MCF 10A (cell line): ENCODE data around the gene NUP88. TPM values are rescaled to one million over a fixed set of nuclear protein-coding genes. Genes with fewer than 3 reads are reported as not detected.
A peak's percentile ranks its signal among the peaks of the same experiment; 100 is the strongest.

Experiments used
- BruUV-seq: library from RNA; stranded (reverse); fragments of 400-500 nt; replicated peaks from 2 replicates; lab custom pipeline; 2021; lab: Mats Ljungman, UMichigan
- CTCF ChIA-PET: fragments of 300-600 bp; sonication (Branson Sonifier 250); formaldehyde crosslinking; extraction: SDS; loops from one replicate; lab custom pipeline; 2021; ENCODE audit warnings: antibody characterized with exemption, inconsistent platforms; lab: Yijun Ruan, JAX
- POLR2A ChIA-PET: fragments of 300-600, 350-650 bp; sonication (Branson Sonifier 250); formaldehyde crosslinking; extraction: SDS; loops from one replicate; lab custom pipeline; 2020; ENCODE audit warnings: antibody characterized with exemption, inconsistent platforms; lab: Yijun Ruan, JAX
- DNase-seq: peaks from one replicate; pipeline ENCODE4 v3.0.0-alpha.2; 2018; ENCODE audit not compliant: unreplicated experiment
- H3K27ac Mint-ChIP-seq: one replicate; pipeline ENCODE4 v1.8.0; 2022; ENCODE audit warnings: mild to moderate bottlenecking, low read depth, mixed read lengths; ENCODE audit not compliant: unreplicated experiment
- H3K27me3 Mint-ChIP-seq: one replicate; pipeline ENCODE4 v1.8.0; 2022; ENCODE audit warnings: mixed read lengths; ENCODE audit not compliant: insufficient read depth, unreplicated experiment
- H3K36me3 Mint-ChIP-seq: one replicate; pipeline ENCODE4 v1.8.0; 2022; ENCODE audit warnings: mild to moderate bottlenecking, moderate library complexity, mixed read lengths; ENCODE audit not compliant: insufficient read depth, unreplicated experiment
- H3K4me1 Mint-ChIP-seq: one replicate; pipeline ENCODE4 v1.8.0; 2022; ENCODE audit warnings: mixed read lengths; ENCODE audit not compliant: insufficient read depth, unreplicated experiment
- H3K4me3 Mint-ChIP-seq: one replicate; pipeline ENCODE4 v1.8.0; 2022; ENCODE audit warnings: mild to moderate bottlenecking, moderate library complexity, mixed read lengths; ENCODE audit not compliant: unreplicated experiment
- H3K9me3 Mint-ChIP-seq: one replicate; pipeline ENCODE4 v1.8.0; 2022; ENCODE audit warnings: mixed read lengths; ENCODE audit not compliant: unreplicated experiment
- CTCF ChIP-seq: fragments of 200-600 bp; IDR thresholded peaks from one replicate; pipeline ENCODE4 v1.8.0; 2022; ENCODE audit warnings: antibody characterized with exemption, mild to moderate bottlenecking; ENCODE audit not compliant: unreplicated experiment
- intact Hi-C: fragments of 100-400 bp; cut with micrococcal nuclease; formaldehyde crosslinking; loops from 2 replicates; pipeline ENCODE4 v1.14.1; 2022
- total RNA-seq: library from RNA; stranded (reverse); gene quantifications from 2 replicates; pipeline ENCODE4 v1.2.3, GENCODE V29; 2022

NUP88 gene
- total RNA-seq, 1 experiment from 2014 or later: 89.2 TPM

- no TSS peak for BruUV-seq
- Mint-ChIP-seq H3K9me3 (no peaks in the 10 kb centered on the region), H3K4me3 (no peak overlapping the region), H3K27me3 (no peaks in the 10 kb centered on the region), H3K36me3 (peaks cover 31% of the 10 kb centered on the region), H3K4me1 (peaks cover 21% of the 10 kb centered on the region), H3K27ac (peak overlapping the region; percentile 71)
- intact Hi-C loops: no loop called here
- no peak for TF ChIP-seq CTCF
- ChIA-PET CTCF (interaction anchor here (1.0 kb wide), 1 partner anchor 34 kb away, joined by 3 read pairs; no protein-coding TSS in a partner anchor), POLR2A (no interaction called here)
- no peak for DNase-seq
Measured at GRCh38 chr17:5410594-5411272, 8.7 kb downstream of the NUP88 start.

GRCh38 chr17:5408186-5408585, 11.3 kb downstream of the NUP88 start:
- TF ChIP-seq CTCF: no peak
- Mint-ChIP-seq H3K27me3 (no peaks in the 10 kb centered on the region), H3K36me3 (peaks cover 14% of the 10 kb centered on the region), H3K4me1 (peaks cover 12% of the 10 kb centered on the region), H3K4me3 (no peak overlapping the region), H3K9me3 (no peaks in the 10 kb centered on the region), H3K27ac (no peak overlapping the region)
- DNase-seq: no peak
- POLR2A ChIA-PET: no interaction called here
- BruUV-seq: no TSS peak
- CTCF ChIA-PET: interaction anchor here (0.7 kb wide), 1 partner anchor 31 kb away, joined by 3 read pairs; no protein-coding TSS in a partner anchor
- intact Hi-C loops: no loop called here

GRCh38 chr17:5405400-5405799, 14.1 kb downstream of the NUP88 start:
- no peak for DNase-seq
- Mint-ChIP-seq H3K27ac (no peak overlapping the region), H3K4me3 (no peak overlapping the region), H3K36me3 (peaks cover 5% of the 10 kb centered on the region), H3K4me1 (no peaks in the 10 kb centered on the region), H3K27me3 (no peaks in the 10 kb centered on the region), H3K9me3 (no peaks in the 10 kb centered on the region)
- intact Hi-C loops: no loop called here
- POLR2A ChIA-PET: interaction anchor here (0.7 to 3.0 kb wide), 4 partner anchors 8 to 35 kb away, joined by 3 to 14 read pairs (median 4); partner anchors contain the start of genes NUP88 and RPAIN
- BruUV-seq: no TSS peak
- no peak for TF ChIP-seq CTCF
- CTCF ChIA-PET: interaction anchor here (0.6 to 1.7 kb wide), 2 partner anchors 8 to 157 kb away, joined by 3 to 4 read pairs; no protein-coding TSS in a partner anchor

GRCh38 chr17:5399767-5400166, 19.7 kb downstream of the NUP88 start:
- H3K27me3 Mint-ChIP-seq: no peaks in the 10 kb centered on the region
- no peak overlapping the region for H3K4me3 Mint-ChIP-seq
- no peaks in the 10 kb centered on the region for H3K9me3 Mint-ChIP-seq
- BruUV-seq: no TSS peak
- no peak for TF ChIP-seq CTCF
- POLR2A ChIA-PET: interaction anchor here (0.7 to 1.4 kb wide), 2 partner anchors 19 to 39 kb away, joined by 3 to 5 read pairs; partner anchors contain the start of gene C1QBP
- H3K36me3 Mint-ChIP-seq: peaks cover 62% of the 10 kb centered on the region
- intact Hi-C loops: no loop called here
- peak; percentile 46 for DNase-seq
- CTCF ChIA-PET: interaction anchor here (0.7 to 1.0 kb wide), 2 partner anchors 40 to 191 kb away, joined by 3 to 12 read pairs; no protein-coding TSS in a partner anchor
- no peaks in the 10 kb centered on the region for H3K4me1 Mint-ChIP-seq
- no peak overlapping the region for H3K27ac Mint-ChIP-seq
